C4-2B (cell line): Measurements from ENCODE around the gene MAGI2.

Experiments used
- ZFX ChIP-seq: fragments of 450-650 bp; IDR thresholded peaks from 2 replicates; pipeline ENCODE4 v1.6.1; 2017
- TF ChIP-seq, protein P1 (sequence below): fragments of 450-650 bp; conservative IDR thresholded peaks from 2 replicates; pipeline ENCODE4 v1.5.1; 2017; ENCODE audit warnings: mild to moderate bottlenecking

DNA sequence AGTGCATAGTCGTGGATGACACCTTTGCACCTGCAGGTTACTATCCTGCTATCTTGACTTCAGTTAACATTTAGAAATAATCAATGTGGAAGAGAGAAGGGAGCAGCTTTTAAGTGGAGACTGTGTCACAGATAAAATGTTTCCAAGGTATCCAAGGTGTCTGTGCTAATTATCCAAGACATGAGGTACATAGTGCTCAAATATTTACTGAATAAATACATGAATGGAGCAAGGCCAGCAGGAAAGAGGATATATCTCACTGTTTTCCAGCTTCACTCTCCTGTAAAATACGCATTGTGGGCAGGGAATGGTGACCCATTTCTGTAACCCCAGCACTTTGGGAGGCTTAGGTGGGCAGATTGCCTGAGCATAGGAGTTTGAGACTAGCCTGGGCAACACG is 1102.5 kb downstream of the MAGI2 start:
- TF ChIP-seq, protein P1, sequence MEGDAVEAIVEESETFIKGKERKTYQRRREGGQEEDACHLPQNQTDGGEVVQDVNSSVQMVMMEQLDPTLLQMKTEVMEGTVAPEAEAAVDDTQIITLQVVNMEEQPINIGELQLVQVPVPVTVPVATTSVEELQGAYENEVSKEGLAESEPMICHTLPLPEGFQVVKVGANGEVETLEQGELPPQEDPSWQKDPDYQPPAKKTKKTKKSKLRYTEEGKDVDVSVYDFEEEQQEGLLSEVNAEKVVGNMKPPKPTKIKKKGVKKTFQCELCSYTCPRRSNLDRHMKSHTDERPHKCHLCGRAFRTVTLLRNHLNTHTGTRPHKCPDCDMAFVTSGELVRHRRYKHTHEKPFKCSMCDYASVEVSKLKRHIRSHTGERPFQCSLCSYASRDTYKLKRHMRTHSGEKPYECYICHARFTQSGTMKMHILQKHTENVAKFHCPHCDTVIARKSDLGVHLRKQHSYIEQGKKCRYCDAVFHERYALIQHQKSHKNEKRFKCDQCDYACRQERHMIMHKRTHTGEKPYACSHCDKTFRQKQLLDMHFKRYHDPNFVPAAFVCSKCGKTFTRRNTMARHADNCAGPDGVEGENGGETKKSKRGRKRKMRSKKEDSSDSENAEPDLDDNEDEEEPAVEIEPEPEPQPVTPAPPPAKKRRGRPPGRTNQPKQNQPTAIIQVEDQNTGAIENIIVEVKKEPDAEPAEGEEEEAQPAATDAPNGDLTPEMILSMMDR: no peak
- no peak for TF ChIP-seq ZFX
